Keratinocyte (primary cell): ENCODE measurements around the gene KRT73. TPM values are rescaled to one million over a fixed set of nuclear protein-coding genes. Genes with fewer than 3 reads are reported as not detected.

ENCODE experiments used
- DNase-seq: peaks from one replicate; pipeline ENCODE4 v3.0.0-alpha.2; 2011; ENCODE audit warnings: low read depth, missing footprints, low spot score
- FAIRE-seq: peaks from 2 replicates; lab custom pipeline; 2011; peaks lifted over from hg19 to GRCh38; lab: Jason Lieb, UNC
- H2AFZ ChIP-seq: 2 replicates; pipeline ENCODE4 v1.6.0; 2012; ENCODE audit warnings: low read length, control low read depth, inconsistent platforms; ENCODE audit not compliant: control insufficient read depth
- H3K27ac ChIP-seq: 2 replicates; pipeline ENCODE4 v1.5.1; 2011; ENCODE audit warnings: low read length; ENCODE audit not compliant: control insufficient read depth, insufficient read depth
- H3K27me3 ChIP-seq: 3 replicates; pipeline ENCODE4 v1.6.0; 2011; ENCODE audit warnings: low read length; ENCODE audit not compliant: control insufficient read depth, insufficient read depth; ENCODE audit errors: extremely low read depth
- H3K36me3 ChIP-seq, 2 experiments: 2 replicates in 1 of 2; 3 replicates in 1 of 2; pipeline ENCODE4 v1.5.1; 2011; ENCODE audit warnings: low read length in 2 of 2, mild to moderate bottlenecking in 1 of 2; ENCODE audit not compliant: control insufficient read depth in 2 of 2, insufficient read depth in 2 of 2; ENCODE audit errors: extremely low read depth in 1 of 2
- H3K4me1 ChIP-seq: 3 replicates; pipeline ENCODE4 v1.5.1; 2011; ENCODE audit warnings: low read length; ENCODE audit not compliant: control insufficient read depth, insufficient read depth; ENCODE audit errors: extremely low read depth
- H3K4me2 ChIP-seq: 3 replicates; pipeline ENCODE4 v1.6.0; 2011; ENCODE audit warnings: low read depth, low read length; ENCODE audit not compliant: control insufficient read depth, insufficient read depth; ENCODE audit errors: extremely low read depth
- H3K4me3 ChIP-seq, 3 experiments: fragments of 200-600 bp in 1 of 3; sonication (generic) in 1 of 3; 2 replicates in 2 of 3; 3 replicates in 1 of 3; pipeline ENCODE4 v1.5.1; 2011 to 2016; ENCODE audit warnings: low read length in 3 of 3, mild to moderate bottlenecking in 3 of 3, control low read depth in 2 of 3, inconsistent platforms in 1 of 3, low read depth in 1 of 3, mixed read lengths in 1 of 3, mixed run types in 1 of 3, moderate library complexity in 1 of 3; ENCODE audit not compliant: control insufficient read depth in 2 of 3, insufficient read depth in 2 of 3; ENCODE audit errors: extremely low read depth in 1 of 3
- H3K79me2 ChIP-seq: 2 replicates; pipeline ENCODE4 v1.6.0; 2012; ENCODE audit warnings: low read length; ENCODE audit not compliant: control insufficient read depth, insufficient read depth
- H3K9ac ChIP-seq: 3 replicates; pipeline ENCODE4 v1.6.0; 2011; ENCODE audit warnings: low read length; ENCODE audit not compliant: control insufficient read depth, insufficient read depth; ENCODE audit errors: extremely low read depth
- H3K9me1 ChIP-seq: 3 replicates; pipeline ENCODE4 v1.6.0; 2011; ENCODE audit warnings: low read length; ENCODE audit not compliant: control insufficient read depth, insufficient read depth; ENCODE audit errors: extremely low read depth
- H3K9me3 ChIP-seq: 2 replicates; pipeline ENCODE4 v1.5.1; 2012; ENCODE audit warnings: low read depth, low read length; ENCODE audit not compliant: control insufficient read depth
- H4K20me1 ChIP-seq: 3 replicates; pipeline ENCODE4 v1.6.0; 2011; ENCODE audit warnings: low read length; ENCODE audit not compliant: control insufficient read depth, insufficient read depth; ENCODE audit errors: extremely low read depth
- EZH2 ChIP-seq: IDR thresholded peaks from one replicate; pipeline ENCODE4 v1.6.1; 2012; ENCODE audit warnings: inconsistent platforms, mild to moderate bottlenecking, low read length, moderate library complexity
- dilution Hi-C: fragments of 300-500 bp; cut with MboI; formaldehyde crosslinking; loops from one replicate; pipeline ENCODE4 v1.7.0; 2020; ENCODE audit warnings: low sequenced_read_pairs; ENCODE audit not compliant: extremely low pct_ligation_motif_present
- polyA plus RNA-seq, 5 experiments: library from polyadenylated mRNA; depleted of rRNA in 3 of 5; stranded (reverse) in 3 of 5; stranded (forward) in 1 of 5; unstranded in 1 of 5; fragments of >200 nt; gene quantifications; 1 replicate in 1 of 5; 2 replicates in 3 of 5; 3 replicates in 1 of 5; pipeline versions ENCODE4 v1.2.1 to v1.2.3, GENCODE V29; 2011 to 2012; ENCODE audit warnings: missing spikeins in 2 of 5, low read depth in 1 of 5, low replicate concordance in 1 of 5
- TF ChIP-seq, protein P1 (sequence below), 3 experiments: IDR thresholded peaks in 1 of 3; conservative IDR thresholded peaks in 1 of 3; optimal IDR thresholded peaks in 1 of 3; 2 replicates in 2 of 3; 3 replicates in 1 of 3; pipeline versions ENCODE3 to v1.5.1; 2011; ENCODE audit warnings: low read length in 3 of 3, mild to moderate bottlenecking in 3 of 3, moderate library complexity in 2 of 3, control low read depth in 1 of 3, inconsistent platforms in 1 of 3; ENCODE audit not compliant: insufficient read depth in 2 of 3; ENCODE audit errors: extremely low read depth in 1 of 3

KRT73 gene
- polyA plus RNA-seq, 1 donor (not counting 4 experiments of a cell fraction or from before 2014, with no cell fraction given), result 0.03 TPM

DNA sequence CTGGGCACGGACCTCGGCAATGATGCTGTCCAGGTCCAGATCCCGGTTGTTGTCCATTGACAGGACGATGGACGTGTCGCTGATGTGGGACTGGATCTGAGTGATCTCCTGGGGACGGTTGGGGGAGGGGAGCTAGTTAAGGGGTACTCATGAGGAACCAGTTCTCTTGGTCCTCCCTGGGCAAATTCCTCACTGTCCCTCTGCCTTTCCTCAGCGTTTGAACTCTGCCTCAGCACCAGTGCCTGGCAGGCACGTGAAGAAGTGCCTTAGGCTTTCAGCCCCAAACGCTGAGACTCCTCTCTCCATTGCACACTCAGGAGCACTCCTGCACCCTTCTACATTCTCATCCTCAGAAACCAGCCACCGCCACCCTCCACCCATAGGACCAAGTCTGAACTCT is 26.8 kb downstream of the KRT73 start:
- Histone ChIP-seq H3K4me1 (no peaks in the 10 kb centered on the region), H4K20me1 (no peaks in the 10 kb centered on the region), H3K4me3 (no peak overlapping the region), H3K9me1 (no peaks in the 10 kb centered on the region), H3K9me3 (no peaks in the 10 kb centered on the region), H3K79me2 (no peaks in the 10 kb centered on the region), H3K4me2 (no peak overlapping the region), H3K9ac (no peak overlapping the region), H2AFZ (no peak overlapping the region), H3K27ac (no peak overlapping the region), H3K36me3 (no peaks in the 10 kb centered on the region), H3K27me3 (peaks cover 7% of the 10 kb centered on the region)
- dilution Hi-C loops, result no loop called here
- no peak for FAIRE-seq
- no peak for DNase-seq
- TF ChIP-seq, protein P1, sequence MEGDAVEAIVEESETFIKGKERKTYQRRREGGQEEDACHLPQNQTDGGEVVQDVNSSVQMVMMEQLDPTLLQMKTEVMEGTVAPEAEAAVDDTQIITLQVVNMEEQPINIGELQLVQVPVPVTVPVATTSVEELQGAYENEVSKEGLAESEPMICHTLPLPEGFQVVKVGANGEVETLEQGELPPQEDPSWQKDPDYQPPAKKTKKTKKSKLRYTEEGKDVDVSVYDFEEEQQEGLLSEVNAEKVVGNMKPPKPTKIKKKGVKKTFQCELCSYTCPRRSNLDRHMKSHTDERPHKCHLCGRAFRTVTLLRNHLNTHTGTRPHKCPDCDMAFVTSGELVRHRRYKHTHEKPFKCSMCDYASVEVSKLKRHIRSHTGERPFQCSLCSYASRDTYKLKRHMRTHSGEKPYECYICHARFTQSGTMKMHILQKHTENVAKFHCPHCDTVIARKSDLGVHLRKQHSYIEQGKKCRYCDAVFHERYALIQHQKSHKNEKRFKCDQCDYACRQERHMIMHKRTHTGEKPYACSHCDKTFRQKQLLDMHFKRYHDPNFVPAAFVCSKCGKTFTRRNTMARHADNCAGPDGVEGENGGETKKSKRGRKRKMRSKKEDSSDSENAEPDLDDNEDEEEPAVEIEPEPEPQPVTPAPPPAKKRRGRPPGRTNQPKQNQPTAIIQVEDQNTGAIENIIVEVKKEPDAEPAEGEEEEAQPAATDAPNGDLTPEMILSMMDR (optimal IDR thresholded peaks at IDR 0.05 in 1 of 3, IDR thresholded peaks at IDR 0.05 in 1 of 3, conservative IDR thresholded peaks at IDR 0.05 in 1 of 3; ENCODE audit: extremely low read depth in 1 of 3, insufficient read depth in 2 of 3, low read length in 3 of 3), result no peak
- no peak for TF ChIP-seq EZH2

- FAIRE-seq, result no peak
- H2AFZ ChIP-seq, result no peak overlapping the region
- H3K36me3 ChIP-seq, result no peaks in the 10 kb centered on the region
- dilution Hi-C loops, result no loop called here
- no peak overlapping the region for H3K4me2 ChIP-seq
- H3K4me1 ChIP-seq, result no peaks in the 10 kb centered on the region
- no peaks in the 10 kb centered on the region for H3K9me3 ChIP-seq
- H3K27ac ChIP-seq, result no peak overlapping the region
- H3K27me3 ChIP-seq, result peaks cover 7% of the 10 kb centered on the region
- H3K9ac ChIP-seq, result no peak overlapping the region
- TF ChIP-seq, protein P1 (optimal IDR thresholded peaks at IDR 0.05 in 1 of 3, IDR thresholded peaks at IDR 0.05 in 1 of 3, conservative IDR thresholded peaks at IDR 0.05 in 1 of 3; ENCODE audit: extremely low read depth in 1 of 3, insufficient read depth in 2 of 3, low read length in 3 of 3), result no peak
- no peak for TF ChIP-seq EZH2
- no peaks in the 10 kb centered on the region for H4K20me1 ChIP-seq
- H3K79me2 ChIP-seq, result no peaks in the 10 kb centered on the region
- no peaks in the 10 kb centered on the region for H3K9me1 ChIP-seq
- no peak overlapping the region for H3K4me3 ChIP-seq
- no peak for DNase-seq
These were observed 28.3 kb downstream of the KRT73 start for GRCh38 chr12:52590021-52590420.
